ENCODE results near the gene PRPF8.
"Not testable (repeated sequence)": the region's sequence is repeated elsewhere in the genome, so short reads cannot be mapped to it uniquely, and the experiment has no call there.

The PRPF8 gene

DNA sequence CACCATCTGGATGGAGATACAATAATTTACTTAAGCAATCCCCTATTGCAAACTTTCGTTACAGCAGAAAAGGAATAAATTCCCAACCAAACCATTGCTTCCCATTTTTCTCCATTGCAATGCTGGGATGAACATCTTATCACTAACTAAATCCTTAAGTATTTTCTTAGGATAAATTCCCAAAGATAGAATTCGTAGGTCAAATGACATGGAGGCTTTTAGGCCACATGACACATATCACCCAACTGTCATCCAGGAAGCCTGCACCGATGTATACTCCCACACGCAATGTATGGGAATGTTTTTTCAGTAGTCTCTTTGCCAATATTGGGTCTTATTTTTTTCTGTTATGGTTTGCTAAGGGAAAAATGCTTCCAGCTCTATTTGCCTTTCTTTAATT lies 27.1 kb upstream of the PRPF8 start:
- no peak for DNase-seq
- Mint-ChIP-seq H3K36me3 (peaks cover 33 to 49% of the 10 kb centered on the region in 2 donors), H3K9me3 (no peaks in the 10 kb centered on the region), H3K4me1 (peaks cover 14 to 42% of the 10 kb centered on the region in 2 donors), H3K4me3 (no peak overlapping the region), H3K27me3 (peaks cover 70 to 77% of the 10 kb centered on the region in 2 donors), H3K27ac (no peak overlapping the region)
- ATAC-seq (replicated peaks), result no peak

DNA sequence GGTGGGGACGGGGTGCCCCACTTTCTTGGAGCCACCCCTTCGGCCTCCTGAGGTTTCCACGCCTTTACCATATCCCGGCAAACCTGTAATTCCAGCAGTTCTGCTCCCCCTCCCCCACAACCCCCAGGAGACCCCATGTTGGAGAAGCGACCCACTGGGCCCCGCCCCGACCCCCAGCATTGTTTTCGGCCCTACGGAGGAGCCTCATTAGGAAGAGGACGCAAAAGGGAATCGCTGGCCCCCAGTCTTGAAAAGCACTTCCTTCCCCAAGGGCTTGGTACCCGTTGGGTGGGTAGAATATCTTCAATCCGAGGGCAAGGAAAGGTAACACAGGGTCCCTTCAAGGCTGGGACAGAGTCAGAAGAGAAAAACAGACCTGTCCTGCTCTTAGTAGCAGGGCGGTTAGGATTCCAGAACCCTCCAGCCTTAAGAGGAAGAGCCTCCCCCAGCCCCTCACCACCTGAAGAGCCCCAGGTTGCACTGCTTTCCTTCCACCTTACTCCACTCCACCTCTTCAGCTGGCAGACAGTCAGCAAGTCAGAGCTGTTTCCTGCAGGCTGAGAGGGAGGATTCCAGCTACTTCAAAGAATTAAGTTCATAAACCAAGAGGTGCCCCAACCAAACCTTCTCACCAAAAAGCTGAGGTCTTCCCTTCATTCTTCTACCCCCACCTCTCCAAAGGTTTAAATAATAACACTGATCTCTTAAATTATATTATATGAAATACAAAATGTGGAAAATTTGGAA lies 26.3 kb upstream of the PRPF8 start:
- H3K9me3 Mint-ChIP-seq, result no peaks in the 10 kb centered on the region
- peaks cover 75 to 85% of the 10 kb centered on the region in 2 donors for H3K27me3 Mint-ChIP-seq
- H3K4me1 Mint-ChIP-seq, result peaks cover 14 to 36% of the 10 kb centered on the region in 2 donors
- no peak overlapping the region for H3K27ac Mint-ChIP-seq
- no peak for DNase-seq
- H3K4me3 Mint-ChIP-seq, result peak overlapping the region; percentile 62 to 74
- no peak for ATAC-seq (replicated peaks)
- H3K36me3 Mint-ChIP-seq, result peaks cover 32 to 48% of the 10 kb centered on the region in 2 donors

DNA sequence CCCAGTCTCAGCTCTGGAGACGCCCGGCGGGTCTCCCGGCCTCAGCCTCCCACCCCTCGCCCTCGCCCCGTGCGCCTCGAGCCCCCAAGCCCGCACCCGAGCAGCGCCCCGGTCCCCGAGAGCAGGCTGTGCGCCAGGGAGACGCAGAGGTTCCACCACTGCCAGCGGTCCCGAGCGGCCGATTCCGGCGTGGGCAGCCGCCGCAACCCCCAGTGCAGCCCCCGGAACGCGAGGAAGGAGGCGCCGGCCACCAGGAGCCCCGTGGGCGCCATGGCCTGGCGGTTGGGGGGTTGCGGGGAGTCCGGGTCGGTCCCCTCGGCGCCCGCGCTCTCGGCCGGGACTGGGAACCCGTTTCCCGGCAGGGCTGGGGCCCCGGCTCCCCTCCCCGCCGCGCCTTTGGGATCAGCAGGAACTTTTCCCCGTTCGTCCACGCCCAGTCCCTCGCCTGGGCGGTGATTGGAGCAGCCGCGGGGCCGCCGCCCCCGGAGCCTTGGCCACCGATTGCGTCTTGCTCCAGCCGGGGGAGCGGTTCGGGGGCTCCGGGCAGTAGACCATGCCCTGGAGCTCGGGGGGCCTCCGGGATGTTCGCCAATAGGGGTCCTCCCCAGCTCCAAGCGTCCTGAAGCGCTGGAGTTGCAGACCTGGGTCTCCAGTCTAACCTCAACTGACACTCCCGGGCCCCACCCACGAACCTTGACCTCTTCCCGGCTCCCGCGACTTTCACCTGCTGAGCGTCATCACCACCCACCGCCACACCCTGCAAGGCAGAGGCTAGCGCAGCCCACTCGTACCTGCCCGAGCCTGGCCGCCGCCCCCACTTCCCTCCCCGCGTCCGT lies 25.5 kb upstream of the PRPF8 start, which contains the start of gene TLCD2:
Gene TLCD2 (minus strand): TSS at position 407 of the 836 bp plus-strand sequence. CDS start 135 bp downstream, at position 272.
- H3K27ac Mint-ChIP-seq, result no peak within 1 kb of the TSS
- H3K36me3 Mint-ChIP-seq, result peaks cover 31 to 46% of the 10 kb centered on the region in 2 donors
- peak; percentile 39 to 43 for ATAC-seq (replicated peaks)

DNA sequence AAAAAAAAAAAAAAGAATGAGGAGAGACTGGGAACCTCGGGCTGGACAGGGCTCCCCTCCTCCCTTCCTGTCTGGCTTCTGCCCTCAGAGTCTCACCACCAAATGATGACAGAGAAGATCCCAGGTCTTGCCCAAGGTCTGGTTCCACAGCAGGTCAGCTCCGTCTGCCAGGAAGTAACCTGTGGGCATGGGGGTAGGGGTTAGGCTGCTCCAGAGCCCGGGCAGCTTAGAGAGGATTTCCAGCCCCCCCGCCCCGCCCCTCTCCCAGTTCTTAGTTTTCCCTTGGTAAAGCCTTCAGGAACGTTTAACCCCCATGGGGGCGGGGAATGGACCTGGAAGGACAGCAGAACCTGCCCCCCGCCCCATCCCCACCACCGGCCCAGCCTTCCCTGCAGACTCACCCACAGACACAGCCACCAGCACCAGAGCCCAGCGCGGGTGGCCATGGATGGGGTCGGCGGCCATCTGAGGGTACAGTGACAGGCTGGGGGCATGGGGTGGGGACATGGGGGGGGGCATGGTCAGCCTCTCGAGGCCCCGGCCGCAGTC lies 24.8 kb upstream of the PRPF8 start:
- Mint-ChIP-seq H3K27ac (no peak overlapping the region), H3K9me3 (no peaks in the 10 kb centered on the region), H3K36me3 (peaks cover 30 to 42% of the 10 kb centered on the region in 2 donors), H3K27me3 (peaks cover 81 to 93% of the 10 kb centered on the region in 2 donors), H3K4me1 (peaks cover 9 to 25% of the 10 kb centered on the region in 2 donors), H3K4me3 (peak overlapping the region in 1 of 2 donors; percentile 74)
- ATAC-seq (replicated peaks), result peak; percentile 18 to 23
- DNase-seq, result no peak

More for the DNA sequence above, 25.5 kb upstream of the PRPF8 start, which contains the start of gene TLCD2:
- Mint-ChIP-seq H3K27me3 (peaks cover 80 to 92% of the 10 kb centered on the region in 2 donors), H3K4me1 (peaks cover 13 to 32% of the 10 kb centered on the region in 2 donors), H3K4me3 (peak within 1 kb of the TSS; percentile 62 to 74), H3K9me3 (no peaks in the 10 kb centered on the region)
- no peak for DNase-seq

DNA sequence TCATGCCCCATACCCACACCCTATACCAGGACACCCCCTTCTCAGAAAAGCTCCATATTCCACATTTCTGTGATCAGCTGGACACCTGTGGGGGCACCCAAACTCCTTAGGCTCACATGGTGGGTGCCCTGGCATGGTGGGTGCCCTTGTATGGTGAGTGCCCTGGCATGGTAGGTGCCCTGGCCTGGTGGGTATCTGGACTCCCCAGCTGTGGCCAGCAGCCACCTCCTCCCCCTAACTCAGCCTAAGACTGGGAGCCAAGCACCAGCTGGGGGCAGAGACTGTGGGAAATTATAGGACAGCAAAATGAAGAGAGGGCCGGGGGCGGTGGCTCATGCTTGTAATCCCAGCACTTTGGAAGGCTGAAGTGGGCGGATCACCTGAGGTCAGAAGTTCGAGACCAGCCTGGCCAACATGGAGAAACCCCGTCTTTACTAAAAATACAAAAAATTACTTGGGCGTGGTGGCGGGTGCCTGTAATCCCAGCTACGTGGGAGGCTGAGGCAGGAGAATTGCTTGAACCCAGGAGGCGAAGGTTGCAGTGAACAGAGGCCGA lies 24.2 kb upstream of the PRPF8 start:
- peak overlapping the region; percentile 47 to 60 for H3K4me3 Mint-ChIP-seq

DNA sequence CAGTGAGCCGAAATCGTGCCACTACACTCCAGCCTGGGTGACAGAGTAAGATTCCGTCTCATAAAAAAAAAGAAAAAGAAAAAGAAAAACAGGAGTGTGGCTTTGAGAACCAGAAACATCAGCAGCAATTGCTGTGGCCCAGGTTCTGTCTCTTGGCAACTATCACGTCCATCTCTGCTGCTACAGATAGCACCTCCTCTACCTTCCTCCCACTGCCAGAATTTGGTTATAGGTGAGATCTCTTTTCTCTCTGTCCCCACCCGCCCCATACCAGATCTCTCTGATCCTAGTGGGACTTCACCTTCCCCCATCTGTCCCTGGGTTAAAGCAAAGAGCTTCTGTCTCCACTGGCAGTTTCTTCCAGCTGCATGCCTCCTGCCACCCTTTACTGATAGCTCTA lies 22.4 kb upstream of the PRPF8 start:
- no peaks in the 10 kb centered on the region for H3K9me3 Mint-ChIP-seq
- DNase-seq (no peak), ATAC-seq (replicated peaks) (no peak)
- no peak overlapping the region for H3K4me3 Mint-ChIP-seq
- peaks cover 4 to 11% of the 10 kb centered on the region in 2 donors for H3K4me1 Mint-ChIP-seq
- no peak overlapping the region for H3K27ac Mint-ChIP-seq
- H3K27me3 Mint-ChIP-seq, result peaks cover 67 to 77% of the 10 kb centered on the region in 2 donors
- peaks cover 12 to 20% of the 10 kb centered on the region in 2 donors for H3K36me3 Mint-ChIP-seq

More for the DNA sequence above, 24.2 kb upstream of the PRPF8 start:
- H3K27ac Mint-ChIP-seq; ATAC-seq (replicated peaks); H3K9me3 Mint-ChIP-seq; DNase-seq: not testable (repeated sequence)
- H3K36me3 Mint-ChIP-seq, result peaks cover 28 to 37% of the 10 kb centered on the region in 2 donors
- H3K27me3 Mint-ChIP-seq, result peaks cover 78 to 90% of the 10 kb centered on the region in 2 donors
- H3K4me1 Mint-ChIP-seq, result peaks cover 7 to 19% of the 10 kb centered on the region in 2 donors

DNA sequence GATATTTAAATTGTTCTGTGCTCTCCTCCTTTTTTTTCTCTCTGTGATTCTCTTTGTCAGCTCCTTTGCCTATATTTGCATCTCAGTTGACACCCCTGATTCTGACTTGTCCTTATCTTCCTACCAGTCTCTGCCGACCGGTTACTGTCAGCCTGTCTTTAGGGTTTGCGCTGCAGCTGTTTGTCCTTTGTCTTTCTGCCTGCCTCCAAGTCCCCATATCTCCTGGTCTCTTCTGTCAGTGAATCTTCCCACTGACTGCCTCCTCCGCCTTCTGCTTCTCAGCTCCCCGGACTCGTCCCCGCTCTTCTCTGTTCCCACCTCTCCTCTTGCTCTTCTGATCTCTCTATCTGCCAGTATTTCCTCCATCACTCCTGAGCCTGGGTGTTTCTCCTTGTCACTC lies 20.3 kb upstream of the PRPF8 start:
- no peak overlapping the region for H3K4me3 Mint-ChIP-seq
- no peaks in the 10 kb centered on the region for H3K9me3 Mint-ChIP-seq
- no peak for ATAC-seq (replicated peaks)
- peaks cover 48 to 56% of the 10 kb centered on the region in 2 donors for H3K27me3 Mint-ChIP-seq
- peaks cover 2 to 6% of the 10 kb centered on the region in 2 donors for H3K36me3 Mint-ChIP-seq
- peaks cover 0 to 2% of the 10 kb centered on the region in 2 donors for H3K4me1 Mint-ChIP-seq
- DNase-seq, result no peak
- no peak overlapping the region for H3K27ac Mint-ChIP-seq

DNA sequence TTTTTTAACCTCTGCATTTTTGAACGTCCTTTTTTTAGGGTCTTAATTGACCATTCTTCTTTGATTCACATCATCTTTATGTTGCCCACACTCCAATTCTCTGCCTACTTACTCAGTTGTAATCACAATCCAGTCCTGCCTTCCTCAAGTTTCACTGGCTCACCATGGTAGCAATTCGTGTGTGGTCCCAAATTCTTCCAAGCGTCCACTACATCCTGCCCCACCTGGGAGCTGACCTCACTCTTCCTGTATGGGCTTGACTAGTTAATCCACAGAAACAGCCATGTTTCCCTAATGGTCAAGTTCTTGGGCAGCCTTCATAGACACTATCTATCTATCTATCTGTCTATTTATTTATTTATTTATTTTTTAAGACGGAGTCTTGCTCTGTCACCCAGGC lies 18.4 kb upstream of the PRPF8 start:
- Mint-ChIP-seq H3K27me3 (peaks cover 34 to 43% of the 10 kb centered on the region in 2 donors), H3K27ac (no peak overlapping the region), H3K4me1 (no peaks in the 10 kb centered on the region), H3K36me3 (peaks cover 2 to 3% of the 10 kb centered on the region in 2 donors), H3K4me3 (no peak overlapping the region), H3K9me3 (no peaks in the 10 kb centered on the region)
- DNase-seq (no peak), ATAC-seq (replicated peaks) (no peak)

DNA sequence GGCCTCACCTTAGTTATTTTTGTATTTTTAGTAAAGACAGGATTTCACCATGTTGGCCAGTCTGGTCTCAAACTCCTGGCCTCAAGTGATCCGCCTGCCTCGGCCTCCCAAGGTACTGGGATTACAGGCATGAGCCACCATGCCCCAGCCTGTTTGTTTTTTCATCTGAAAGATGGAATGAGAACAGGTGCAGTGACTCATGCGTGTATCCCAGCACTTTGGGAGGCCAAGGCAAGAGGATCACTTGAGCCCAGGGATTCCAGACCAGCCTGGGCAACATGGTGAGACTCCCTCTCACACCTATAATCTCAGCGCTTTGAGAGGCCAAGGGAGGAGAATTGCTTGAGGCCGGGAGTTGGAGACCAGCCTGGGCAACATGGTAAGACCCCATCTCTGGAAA lies 15.2 kb upstream of the PRPF8 start:
- H3K27me3 Mint-ChIP-seq, result peaks cover 10 to 16% of the 10 kb centered on the region in 2 donors
- H3K9me3 Mint-ChIP-seq; ATAC-seq (replicated peaks); H3K27ac Mint-ChIP-seq; DNase-seq; H3K4me3 Mint-ChIP-seq; H3K4me1 Mint-ChIP-seq; H3K36me3 Mint-ChIP-seq: not testable (repeated sequence)

DNA sequence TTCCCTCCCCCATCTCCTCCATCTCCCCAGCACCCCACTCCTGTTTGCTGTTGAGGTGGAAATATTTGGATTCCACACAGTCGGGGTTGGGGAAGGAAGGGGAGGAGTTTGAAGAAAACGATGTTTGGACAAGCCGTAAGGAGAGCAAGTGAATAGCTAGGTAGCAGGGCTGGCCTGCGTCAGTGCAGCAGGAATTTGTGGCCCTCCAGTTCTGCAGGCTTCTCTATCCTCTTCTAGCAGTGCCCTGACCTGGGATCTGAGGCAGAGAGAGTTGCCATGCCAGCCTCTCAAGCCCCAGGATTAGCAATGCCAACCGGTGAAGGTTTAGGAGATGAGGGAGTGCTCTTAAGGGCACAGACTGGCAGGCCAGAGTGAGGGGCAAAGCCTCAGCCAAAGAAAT lies 13.0 kb upstream of the PRPF8 start:
- Mint-ChIP-seq H3K36me3 (no peaks in the 10 kb centered on the region), H3K9me3 (no peaks in the 10 kb centered on the region), H3K27me3 (peaks cover 9 to 15% of the 10 kb centered on the region in 2 donors), H3K4me3 (no peak overlapping the region), H3K27ac (no peak overlapping the region), H3K4me1 (no peaks in the 10 kb centered on the region)
- ATAC-seq (replicated peaks), result no peak
- DNase-seq, result no peak

DNA sequence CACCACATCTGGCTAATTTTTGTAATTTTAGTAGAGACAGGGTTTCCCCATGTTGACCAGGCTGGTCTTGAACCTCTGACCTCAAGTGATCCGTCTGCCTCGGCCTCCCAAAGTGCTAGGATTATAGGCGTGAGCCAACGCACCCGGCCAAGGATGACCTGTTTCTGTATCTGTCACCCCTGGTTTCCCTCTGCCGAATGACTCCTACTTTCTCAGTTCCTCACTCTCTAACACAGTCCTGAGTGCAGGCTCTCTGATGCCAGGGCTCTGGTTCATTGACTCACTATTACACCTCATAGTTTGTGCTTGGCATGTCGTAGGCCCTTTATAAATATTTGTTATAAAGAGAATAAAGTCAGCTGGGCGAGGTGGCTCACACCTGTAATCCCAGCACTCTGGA lies 10.7 kb upstream of the PRPF8 start:
- no peaks in the 10 kb centered on the region for H3K36me3 Mint-ChIP-seq
- H3K4me1 Mint-ChIP-seq, result no peaks in the 10 kb centered on the region
- no peaks in the 10 kb centered on the region for H3K9me3 Mint-ChIP-seq
- ATAC-seq (replicated peaks) (peak; percentile 81 to 98), DNase-seq (peak; percentile 31)
- no peak overlapping the region for H3K27ac Mint-ChIP-seq
- H3K27me3 Mint-ChIP-seq, result peaks cover 14 to 15% of the 10 kb centered on the region in 2 donors
- H3K4me3 Mint-ChIP-seq, result no peak overlapping the region

DNA sequence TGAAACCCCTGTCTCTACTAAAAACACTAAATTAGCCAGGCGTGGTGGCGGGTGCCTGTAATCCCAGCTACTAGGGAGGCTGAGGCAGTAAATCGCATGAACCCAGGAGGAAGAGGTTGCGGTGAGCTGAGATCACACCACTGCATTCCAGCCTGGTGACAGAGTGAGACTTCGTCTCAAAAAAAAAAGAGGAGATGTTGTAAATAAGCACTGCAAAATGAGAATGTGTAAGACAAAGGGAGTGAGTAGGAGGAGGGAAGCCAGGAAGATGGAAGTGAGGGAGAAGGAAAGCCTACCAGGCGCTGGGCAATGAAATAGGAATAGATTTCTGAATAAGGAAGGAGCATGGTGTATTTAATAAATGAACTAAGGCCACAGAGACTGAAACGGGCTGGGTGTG lies 8.7 kb upstream of the PRPF8 start:
- no peak for ATAC-seq (replicated peaks)
- Mint-ChIP-seq H3K4me3 (no peak overlapping the region), H3K4me1 (no peaks in the 10 kb centered on the region), H3K27ac (no peak overlapping the region), H3K36me3 (no peaks in the 10 kb centered on the region), H3K27me3 (peaks cover 14 to 15% of the 10 kb centered on the region in 2 donors), H3K9me3 (no peaks in the 10 kb centered on the region)
- DNase-seq, result no peak

DNA sequence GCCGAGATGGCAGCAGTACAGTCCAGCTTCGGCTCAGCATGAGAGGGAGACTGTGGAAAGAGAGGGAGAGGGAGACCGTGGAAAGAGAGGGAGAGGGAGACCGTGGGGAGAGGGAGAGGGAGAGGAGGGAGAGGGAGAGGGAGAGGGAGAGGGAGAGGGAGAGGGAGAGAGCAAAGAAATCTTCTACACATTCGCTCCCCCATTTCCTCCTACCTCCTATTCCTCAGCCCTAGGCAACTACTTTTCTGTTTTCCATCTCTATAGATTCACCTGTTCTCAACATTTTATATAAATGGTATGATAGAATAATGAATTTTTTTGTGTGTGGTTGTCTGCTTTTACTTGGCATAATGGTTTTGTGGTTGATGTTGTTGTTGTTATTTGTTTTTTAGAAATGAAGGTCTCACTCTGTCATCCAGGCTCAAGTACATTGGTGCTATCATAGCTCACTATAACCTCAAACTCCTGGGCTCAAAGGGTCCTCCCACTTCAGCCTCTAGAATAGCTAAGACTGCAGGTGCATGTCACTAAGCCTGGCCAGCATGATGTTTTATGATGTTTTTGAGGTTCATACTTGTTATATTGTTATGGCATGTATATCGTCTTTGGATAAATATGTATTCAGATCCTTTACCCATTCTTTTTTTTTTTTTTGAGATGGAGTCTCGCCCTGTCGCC lies 6.0 kb upstream of the PRPF8 start:
- H3K4me1 Mint-ChIP-seq, result no peaks in the 10 kb centered on the region
- peaks cover 14 to 15% of the 10 kb centered on the region in 2 donors for H3K27me3 Mint-ChIP-seq
- no peak for DNase-seq
- H3K4me3 Mint-ChIP-seq, result no peak overlapping the region
- H3K36me3 Mint-ChIP-seq, result no peaks in the 10 kb centered on the region
- ATAC-seq (replicated peaks), result no peak
- no peaks in the 10 kb centered on the region for H3K9me3 Mint-ChIP-seq
- no peak overlapping the region for H3K27ac Mint-ChIP-seq
